Thyroid gland (tissue), 4 donors: Measurements from ENCODE around the gene PITRM1.

ENCODE experiments used
- CTCF ChIP-seq, 6 experiments: fragments of 200-600 bp in 3 of 6; fragments of 450-650 bp in 3 of 6; sonication (generic) in 3 of 6; IDR thresholded peaks; one replicate each; pipeline ENCODE4 v1.5.1; 2016 to 2019; ENCODE audit warnings: antibody characterized with exemption in 6 of 6, mild to moderate bottlenecking in 2 of 6, inconsistent platforms in 1 of 6, moderate library complexity in 1 of 6
- POLR2A ChIP-seq, 2 donors: fragments of 450-650 bp; IDR thresholded peaks; one replicate each; pipeline ENCODE4 v1.6.1; 2017; ENCODE audit warnings: antibody characterized with exemption in 2 of 2, mild to moderate bottlenecking in 2 of 2, moderate library complexity in 1 of 2

DNA sequence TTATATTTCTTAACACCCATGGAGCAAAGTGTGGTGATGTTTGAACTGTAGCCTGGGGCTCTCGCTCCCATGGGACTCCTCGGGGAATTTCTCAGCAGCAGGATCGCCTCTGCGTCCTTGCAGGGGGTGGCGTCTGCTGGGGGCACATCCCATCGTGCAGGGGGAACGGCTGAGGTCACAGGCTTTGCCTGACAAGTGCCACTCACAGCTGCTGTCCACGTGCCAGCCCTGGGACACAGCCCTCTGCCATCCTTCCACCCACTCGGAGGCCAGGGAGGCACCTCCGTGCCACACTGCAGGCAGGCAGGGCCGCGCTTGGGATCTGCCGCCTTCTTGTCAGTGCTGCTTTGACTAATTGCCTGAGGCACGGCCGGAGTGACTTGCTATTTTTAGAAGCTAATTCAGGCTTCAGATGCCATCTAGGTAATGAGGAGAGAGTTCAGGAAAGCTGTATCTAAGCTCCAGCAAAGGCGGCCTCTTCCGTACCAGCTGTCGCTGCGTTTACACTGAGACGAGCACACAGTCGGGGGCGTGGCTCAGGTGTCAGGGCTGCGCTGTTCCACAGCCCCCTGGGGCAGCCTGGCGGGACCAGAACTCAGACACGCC, 45.7 kb downstream of the PITRM1 start:
- TF ChIP-seq CTCF (IDR thresholded peaks at IDR 0.05), result no peak
- TF ChIP-seq POLR2A (IDR thresholded peaks at IDR 0.05), result no peak
